GM12873 (cell line): Measurements from ENCODE around the gene UTP11.

Experiments
- CTCF ChIP-seq: IDR thresholded peaks from 2 replicates; pipeline ENCODE4 v1.5.1; 2012; ENCODE audit warnings: low read depth, mild to moderate bottlenecking, moderate library complexity, low read length, control low read depth; ENCODE audit not compliant: insufficient read depth; ENCODE audit errors: missing control alignments

The UTP11 gene

GRCh38 chr1:37989361-37989930, 23.1 kb upstream of the UTP11 start:
- TF ChIP-seq CTCF = no peak

- no peak for TF ChIP-seq CTCF
Observed at GRCh38 chr1:37994886-37995566, 17.5 kb upstream of the UTP11 start.

- TF ChIP-seq CTCF = no peak
Observed at GRCh38 chr1:37995751-37996345, 16.7 kb upstream of the UTP11 start.

GRCh38 chr1:37997256-37998088, 15.1 kb upstream of the UTP11 start:
- TF ChIP-seq CTCF = no peak

GRCh38 chr1:37998089-37998808, 14.3 kb upstream of the UTP11 start:
- no peak for TF ChIP-seq CTCF

- no peak for TF ChIP-seq CTCF
Observed at GRCh38 chr1:37998913-37999429, 13.6 kb upstream of the UTP11 start.
